Mesothelial cell of epicardium (in vitro differentiated cells): Measurements from ENCODE around the gene PAFAH1B1. TPM values are rescaled to one million over a fixed set of nuclear protein-coding genes. Genes with fewer than 3 reads are reported as not detected.
A peak's percentile ranks its signal among the peaks of the same experiment; 100 is the strongest.

Experiments used
- DNase-seq, 2 experiments: peaks; one replicate each; pipeline ENCODE4 v3.0.0; 2021; ENCODE audit warnings: low spot score in 2 of 2; ENCODE audit not compliant: unreplicated experiment in 2 of 2
- H3K27ac Mint-ChIP-seq: 2 replicates; pipeline ENCODE4 v1.8.0; 2021; ENCODE audit warnings: mixed read lengths
- H3K27me3 Mint-ChIP-seq: 2 replicates; pipeline ENCODE4 v1.8.0; 2021; ENCODE audit warnings: low read depth, mixed read lengths
- H3K36me3 Mint-ChIP-seq: 2 replicates; pipeline ENCODE4 v1.8.0; 2021; ENCODE audit warnings: mixed read lengths
- H3K4me1 Mint-ChIP-seq: 2 replicates; pipeline ENCODE4 v1.8.0; 2021; ENCODE audit warnings: mixed read lengths
- H3K4me3 Mint-ChIP-seq: 2 replicates; pipeline ENCODE4 v1.8.0; 2021; ENCODE audit warnings: mild to moderate bottlenecking, moderate library complexity, mixed read lengths
- H3K9me3 Mint-ChIP-seq: 2 replicates; pipeline ENCODE4 v1.8.0; 2021; ENCODE audit warnings: mixed read lengths
- CTCF ChIP-seq: fragments of 200-600 bp; sonication (generic); IDR thresholded peaks from one replicate; pipeline ENCODE4 v1.5.0; 2021; ENCODE audit warnings: antibody characterized with exemption; ENCODE audit not compliant: unreplicated experiment
- total RNA-seq: library from RNA; stranded (reverse); gene quantifications from 3 replicates; pipeline ENCODE4 v1.2.1, GENCODE V29; 2021

Gene PAFAH1B1
- total RNA-seq, 1 donor from 2014 or later = 144 TPM

- no peak for DNase-seq
- peaks cover 17% of the 10 kb centered on the region for H3K4me1 Mint-ChIP-seq
These were observed 2.3 kb upstream of the PAFAH1B1 start for GRCh38 chr17:2591040-2591640.

GRCh38 chr17:2593821-2594721 is 617 bp downstream of the PAFAH1B1 start:
- peak; percentile 76 to 80 for DNase-seq
- TF ChIP-seq CTCF = no peak
- Mint-ChIP-seq H3K4me1 (peaks cover 34% of the 10 kb centered on the region), H3K36me3 (no peaks in the 10 kb centered on the region), H3K27ac (peak overlapping the region; percentile 97), H3K4me3 (peak overlapping the region; percentile 97), H3K27me3 (no peaks in the 10 kb centered on the region), H3K9me3 (no peaks in the 10 kb centered on the region)

More at GRCh38 chr17:2591040-2591640, 2.3 kb upstream of the PAFAH1B1 start:
- Mint-ChIP-seq H3K36me3 (no peaks in the 10 kb centered on the region), H3K4me3 (no peak overlapping the region), H3K9me3 (no peaks in the 10 kb centered on the region), H3K27me3 (peaks cover 8% of the 10 kb centered on the region), H3K27ac (no peak overlapping the region)
- no peak for TF ChIP-seq CTCF

GRCh38 chr17:2594722-2595599 is 1.5 kb downstream of the PAFAH1B1 start:
- peaks cover 1% of the 10 kb centered on the region for H3K36me3 Mint-ChIP-seq
- peak overlapping the region; percentile 97 for H3K27ac Mint-ChIP-seq
- DNase-seq = no peak
- no peaks in the 10 kb centered on the region for H3K27me3 Mint-ChIP-seq
- no peaks in the 10 kb centered on the region for H3K9me3 Mint-ChIP-seq
- H3K4me1 Mint-ChIP-seq = peaks cover 39% of the 10 kb centered on the region
- TF ChIP-seq CTCF = no peak
- H3K4me3 Mint-ChIP-seq = peak overlapping the region; percentile 97

- TF ChIP-seq CTCF = no peak
- DNase-seq = no peak
- peaks cover 39% of the 10 kb centered on the region for H3K4me1 Mint-ChIP-seq
- peaks cover 1% of the 10 kb centered on the region for H3K36me3 Mint-ChIP-seq
- peak overlapping the region; percentile 5 for H3K27ac Mint-ChIP-seq
- no peaks in the 10 kb centered on the region for H3K27me3 Mint-ChIP-seq
- no peaks in the 10 kb centered on the region for H3K9me3 Mint-ChIP-seq
- peak overlapping the region; percentile 97 for H3K4me3 Mint-ChIP-seq
These were observed 2.3 kb downstream of the PAFAH1B1 start for GRCh38 chr17:2595716-2596115.

- H3K4me1 Mint-ChIP-seq = peaks cover 43% of the 10 kb centered on the region
- H3K9me3 Mint-ChIP-seq = no peaks in the 10 kb centered on the region
- no peaks in the 10 kb centered on the region for H3K27me3 Mint-ChIP-seq
- DNase-seq = no peak
- no peak overlapping the region for H3K4me3 Mint-ChIP-seq
- H3K36me3 Mint-ChIP-seq = peaks cover 1% of the 10 kb centered on the region
- H3K27ac Mint-ChIP-seq = no peak overlapping the region
- TF ChIP-seq CTCF = no peak
These were observed 4.7 kb downstream of the PAFAH1B1 start for GRCh38 chr17:2598166-2598565.
